Psoas muscle (tissue), 8 donors: ENCODE results near the gene HNRNPA0. TPM values are rescaled to one million over a fixed set of nuclear protein-coding genes. Genes with fewer than 3 reads are reported as not detected.

ENCODE experiments used
- ATAC-seq, 4 donors: fragments of 200-7000 bp; cut with Tn5 transposase; one replicate each; pipeline ENCODE4 v1.9.1; 2020; ENCODE audit warnings: moderate library complexity in 3 of 4, mild to moderate bottlenecking in 2 of 4
- DNase-seq, 2 donors: peaks; one replicate each; pipeline ENCODE4 v3.0.0-alpha.2; 2020
- H3K27ac ChIP-seq: fragments of 200-600 bp; one replicate; pipeline ENCODE4 v1.8.0; 2022
- H3K27me3 ChIP-seq, 3 donors: fragments of 200-600 bp in 1 of 3; one replicate each; pipeline versions ENCODE4 v1.6.1 to v1.8.0; 2013 to 2022; ENCODE audit warnings: low read length in 2 of 3, mild to moderate bottlenecking in 2 of 3, moderate library complexity in 1 of 3; ENCODE audit not compliant: insufficient read depth in 3 of 3
- H3K36me3 ChIP-seq, 2 donors: fragments of 200-600 bp in 1 of 2; one replicate each; pipeline versions ENCODE4 v1.6.1 to v1.8.0; 2013 to 2022; ENCODE audit warnings: low read depth in 1 of 2, mild to moderate bottlenecking in 1 of 2, moderate library complexity in 1 of 2; ENCODE audit not compliant: insufficient read depth in 1 of 2
- H3K4me1 ChIP-seq: fragments of 200-600 bp; one replicate; pipeline ENCODE4 v1.8.0; 2022
- H3K4me3 ChIP-seq: fragments of 200-600 bp; one replicate; pipeline ENCODE4 v1.8.0; 2022; ENCODE audit warnings: mild to moderate bottlenecking
- H3K9me3 ChIP-seq: fragments of 200-600 bp; one replicate; pipeline ENCODE4 v1.8.0; 2022
- CTCF ChIP-seq: fragments of 200-600 bp; IDR thresholded peaks from one replicate; pipeline ENCODE4 v1.8.0; 2022; ENCODE audit warnings: antibody characterized with exemption
- WGBS, 3 donors: extraction: QIAGEN DNeasy Blood & Tissue Kit; methylation state at CpG; one replicate each; pipeline versions ENCODE4 v1.1.6 to v1.1.7; 2013; 5-methylcytosine and 5-hydroxymethylcytosine counted together
- intact Hi-C, 2 donors: fragments of 100-400 bp; cut with DNase I; formaldehyde crosslinking; loops; one replicate each; pipeline versions ENCODE4 v1.11.0 to v1.14.2; 2022
- polyA plus RNA-seq, 3 donors: library from polyadenylated mRNA; stranded (reverse); fragments of 200-250 nt; gene quantifications; one replicate each; pipeline ENCODE4 v1.2.3, GENCODE V29; 2013
- total RNA-seq, 4 donors: library from RNA; stranded (reverse); fragmentation: NEBNext Ultra II Directional in 2 of 4; extraction: Animal tissue kit (Norgen Biotek cat#: 25700) in 2 of 4; gene quantifications; one replicate each; pipeline versions ENCODE4 v1.2.1 to v1.2.4, GENCODE V29; 2021 to 2023
- donor health status: healthy with polysubstance abuse.
- donor health status: DM: no; HTN: no; CAD: no; lungs with moderate emphysema.
- donor health status: Bipolar disorder and iron deficiency.
- donor health status: healthy.
- donor health status: DM: yes; HTN: yes; CAD: no.
- donor health status: DM: no; HTN: no; CAD: no.
- donor health status: DM: no; HTN: no; CAD: no.
- donor health status: DM: yes; HTN: yes; CAD: no.

HNRNPA0 gene
- total and polyA plus RNA-seq, 7 donors = 11.5 to 19.2 (median 13.3) TPM

- WGBS, 3 donors = 87 to 89% (median 87%) methylated on average over 7 of the region's 7 CpGs
- no peak for DNase-seq
- no peak for TF ChIP-seq CTCF
Measured at GRCh38 chr5:137760719-137761516, 6.8 kb upstream of the HNRNPA0 start.

GRCh38 chr5:137760294-137760693 is 6.1 kb upstream of the HNRNPA0 start:
- Histone ChIP-seq H3K27ac (no peak overlapping the region), H3K36me3 (no peaks in the 10 kb centered on the region), H3K27me3 (no peaks in the 10 kb centered on the region), H3K9me3 (no peaks in the 10 kb centered on the region), H3K4me1 (no peaks in the 10 kb centered on the region), H3K4me3 (no peak overlapping the region)
- 94 to 99% (median 95%) methylated on average over 4 of the region's 4 CpGs for WGBS, 3 donors
- no peak for ATAC-seq
- DNase-seq = no peak
- intact Hi-C loops = no loop called here
- no peak for TF ChIP-seq CTCF

More at GRCh38 chr5:137760719-137761516, 6.8 kb upstream of the HNRNPA0 start:
- Histone ChIP-seq H3K9me3 (no peaks in the 10 kb centered on the region), H3K4me1 (no peaks in the 10 kb centered on the region), H3K27me3 (no peaks in the 10 kb centered on the region), H3K27ac (no peak overlapping the region), H3K36me3 (no peaks in the 10 kb centered on the region), H3K4me3 (no peak overlapping the region)
- no peak for ATAC-seq
- intact Hi-C loops = no loop called here

GRCh38 chr5:137758715-137759306 is 4.6 kb upstream of the HNRNPA0 start:
- H3K4me3 ChIP-seq = no peak overlapping the region
- H3K36me3 ChIP-seq = no peaks in the 10 kb centered on the region
- intact Hi-C loops = loop anchor here in 1 of 2 donors (10.0 kb wide), 1 partner anchor 376 kb away; the partner anchor contains the start of gene NME5
- ATAC-seq (no peak), DNase-seq (no peak)
- no peaks in the 10 kb centered on the region for H3K27me3 ChIP-seq
- no peaks in the 10 kb centered on the region for H3K4me1 ChIP-seq
- no peak for TF ChIP-seq CTCF
- WGBS, 3 donors = 78 to 81% (median 78%) methylated on average over 6 of the region's 6 CpGs
- H3K27ac ChIP-seq = no peak overlapping the region
- no peaks in the 10 kb centered on the region for H3K9me3 ChIP-seq

- ATAC-seq (no peak), DNase-seq (no peak)
- WGBS, 3 donors = 74 to 83% (median 82%) methylated on average over 4 of the region's 4 CpGs
- intact Hi-C loops = loop anchor here in 1 of 2 donors (10.0 kb wide), 1 partner anchor 377 kb away; the partner anchor contains the start of gene NME5
- Histone ChIP-seq H3K27me3 (no peaks in the 10 kb centered on the region), H3K27ac (no peak overlapping the region), H3K36me3 (no peaks in the 10 kb centered on the region), H3K9me3 (no peaks in the 10 kb centered on the region), H3K4me1 (no peaks in the 10 kb centered on the region), H3K4me3 (no peak overlapping the region)
- TF ChIP-seq CTCF = no peak
Measured at GRCh38 chr5:137758121-137758520, 4.0 kb upstream of the HNRNPA0 start.
